ACC112 (cell line): ENCODE measurements around the gene MYRIP.
"Not testable (repeated sequence)": the region's sequence is repeated elsewhere in the genome, so short reads cannot be mapped to it uniquely, and the experiment has no call there.

Source experiments
- H2AFZ ChIP-seq: fragments of 200-600 bp; sonication (generic); one replicate; pipeline ENCODE4 v1.6.0; 2017; ENCODE audit warnings: antibody characterized with exemption, low read length; ENCODE audit not compliant: unreplicated experiment
- H3K27ac ChIP-seq: fragments of 200-600 bp; sonication (generic); 2 replicates; pipeline ENCODE4 v1.5.1; 2014; ENCODE audit warnings: low read depth, mild to moderate bottlenecking, antibody characterized with exemption, low read length, moderate library complexity
- H3K27me3 ChIP-seq: fragments of 200-600 bp; sonication (generic); 2 replicates; pipeline ENCODE4 v1.6.1; 2014; ENCODE audit warnings: mild to moderate bottlenecking, antibody characterized with exemption, low read length, moderate library complexity, mixed read lengths; ENCODE audit not compliant: insufficient read depth
- H3K36me3 ChIP-seq: fragments of 200-600 bp; sonication (generic); 2 replicates; pipeline ENCODE4 v1.6.1; 2016; ENCODE audit warnings: mild to moderate bottlenecking, antibody characterized with exemption, low read length, moderate library complexity, mixed read lengths; ENCODE audit not compliant: insufficient read depth
- H3K4me1 ChIP-seq: fragments of 200-600 bp; sonication (generic); one replicate; pipeline ENCODE4 v1.6.1; 2016; ENCODE audit warnings: low read length, mixed read lengths; ENCODE audit not compliant: insufficient read depth, unreplicated experiment, control insufficient read depth
- H3K4me3 ChIP-seq: fragments of 200-600 bp; sonication (generic); 2 replicates; pipeline ENCODE4 v1.5.1; 2014; ENCODE audit warnings: mild to moderate bottlenecking, low read depth, low read length
- H3K79me2 ChIP-seq: fragments of 200-600 bp; sonication (generic); one replicate; pipeline ENCODE4 v1.6.0; 2016; ENCODE audit warnings: low read length; ENCODE audit not compliant: control insufficient read depth, unreplicated experiment, insufficient read depth

Gene MYRIP

GRCh38 chr3:40120067-40120692, 310.8 kb downstream of the MYRIP start:
- Histone ChIP-seq H2AFZ (peak overlapping the region; percentile 2), H3K4me1 (peaks cover 33% of the 10 kb centered on the region), H3K27ac (no peak overlapping the region), H3K27me3 (no peaks in the 10 kb centered on the region), H3K79me2 (no peaks in the 10 kb centered on the region), H3K36me3 (no peaks in the 10 kb centered on the region), H3K4me3 (no peak overlapping the region)

- H2AFZ ChIP-seq, result peak overlapping the region; percentile 2
- no peaks in the 10 kb centered on the region for H3K36me3 ChIP-seq
- H3K27ac ChIP-seq, result no peak overlapping the region
- no peaks in the 10 kb centered on the region for H3K27me3 ChIP-seq
- H3K79me2 ChIP-seq, result no peaks in the 10 kb centered on the region
- H3K4me3 ChIP-seq, result no peak overlapping the region
- H3K4me1 ChIP-seq, result peaks cover 33% of the 10 kb centered on the region
These were observed 311.4 kb downstream of the MYRIP start for GRCh38 chr3:40120806-40121205.

- Histone ChIP-seq H3K4me3 (no peak overlapping the region), H3K79me2 (no peaks in the 10 kb centered on the region), H2AFZ (no peak overlapping the region), H3K36me3 (no peaks in the 10 kb centered on the region), H3K27ac (no peak overlapping the region), H3K27me3 (no peaks in the 10 kb centered on the region), H3K4me1 (peaks cover 14% of the 10 kb centered on the region)
These were observed 315.5 kb downstream of the MYRIP start for GRCh38 chr3:40124918-40125317.

GRCh38 chr3:40128166-40128565, 318.8 kb downstream of the MYRIP start:
- Histone ChIP-seq H3K27me3 (no peaks in the 10 kb centered on the region), H3K36me3 (no peaks in the 10 kb centered on the region), H3K79me2 (no peaks in the 10 kb centered on the region), H3K4me3 (no peak overlapping the region), H3K4me1 (no peaks in the 10 kb centered on the region), H2AFZ (no peak overlapping the region), H3K27ac (no peak overlapping the region)

- Histone ChIP-seq H3K27me3 (no peaks in the 10 kb centered on the region), H2AFZ (no peak overlapping the region)
These were observed 320.1 kb downstream of the MYRIP start for GRCh38 chr3:40129510-40129909.

GRCh38 chr3:40129981-40130380, 320.6 kb downstream of the MYRIP start:
- Histone ChIP-seq H3K79me2 (no peaks in the 10 kb centered on the region), H3K4me3 (no peak overlapping the region), H3K27ac (no peak overlapping the region), H3K36me3 (no peaks in the 10 kb centered on the region), H2AFZ (no peak overlapping the region), H3K4me1 (no peaks in the 10 kb centered on the region), H3K27me3 (no peaks in the 10 kb centered on the region)

More at GRCh38 chr3:40129510-40129909, 320.1 kb downstream of the MYRIP start:
- H3K36me3 ChIP-seq, result no peaks in the 10 kb centered on the region
- H3K79me2 ChIP-seq, result no peaks in the 10 kb centered on the region
- no peaks in the 10 kb centered on the region for H3K4me1 ChIP-seq
- no peak overlapping the region for H3K4me3 ChIP-seq
- H3K27ac ChIP-seq, result no peak overlapping the region

- Histone ChIP-seq H3K4me3 (no peak overlapping the region), H3K4me1 (no peaks in the 10 kb centered on the region), H3K27me3 (no peaks in the 10 kb centered on the region), H2AFZ (no peak overlapping the region), H3K36me3 (no peaks in the 10 kb centered on the region), H3K79me2 (no peaks in the 10 kb centered on the region), H3K27ac (no peak overlapping the region)
These were observed 321.3 kb downstream of the MYRIP start for GRCh38 chr3:40130721-40131120.

GRCh38 chr3:40133886-40134575, 324.6 kb downstream of the MYRIP start:
- not testable (repeated sequence) for H3K27me3 ChIP-seq, H3K4me3 ChIP-seq, H2AFZ ChIP-seq, H3K36me3 ChIP-seq, H3K27ac ChIP-seq, H3K79me2 ChIP-seq, H3K4me1 ChIP-seq

- Histone ChIP-seq H3K27ac (no peak overlapping the region), H3K4me3 (no peak overlapping the region), H3K36me3 (no peaks in the 10 kb centered on the region), H3K4me1 (peaks cover 7% of the 10 kb centered on the region), H3K79me2 (no peaks in the 10 kb centered on the region), H2AFZ (no peak overlapping the region), H3K27me3 (no peaks in the 10 kb centered on the region)
These were observed 328.3 kb downstream of the MYRIP start for GRCh38 chr3:40137591-40138295.

- Histone ChIP-seq H3K27ac (no peak overlapping the region), H3K27me3 (no peaks in the 10 kb centered on the region), H3K4me3 (no peak overlapping the region), H3K4me1 (no peaks in the 10 kb centered on the region), H3K79me2 (no peaks in the 10 kb centered on the region), H2AFZ (no peak overlapping the region), H3K36me3 (no peaks in the 10 kb centered on the region)
These were observed 334.1 kb downstream of the MYRIP start for GRCh38 chr3:40143283-40144090.
